Measurements from ENCODE around the gene CENPS. TPM values are rescaled to one million over a fixed set of nuclear protein-coding genes. Genes with fewer than 3 reads are reported as not detected.

Gene CENPS
- total RNA-seq: 8.8 and 11.8 TPM in 2 replicates
- polyA plus RNA-seq: 20.7 and 21.1 TPM in 2 replicates

- Histone ChIP-seq H3K9me2 (replicated peaks; ENCODE audit: insufficient read depth) (no peaks in the 10 kb centered on the region), H3K27ac (peak within 1 kb of the TSS; percentile 83)
These were observed at the start of gene CENPS for GRCh38 chr1:10430216-10431069. CENPS (plus strand) TSS chr1:10430433; CDS start chr1:10430518, 85 bp downstream.

GRCh38 chr1:10380594-10381275, 49.5 kb upstream of the CENPS start:
- Histone ChIP-seq H2AFZ (no peak overlapping the region), H3K79me2 (no peaks in the 10 kb centered on the region), H3K36me3 (replicated peaks; ENCODE audit: insufficient read depth, low read depth) (no peaks in the 10 kb centered on the region), H3K4me1 (ENCODE audit: insufficient read depth) (no peaks in the 10 kb centered on the region), H3K4me3 (no peak overlapping the region), H3K9me2 (replicated peaks; ENCODE audit: insufficient read depth) (no peaks in the 10 kb centered on the region), H3K4me2 (no peak overlapping the region), H3K27me3 (no peaks in the 10 kb centered on the region), H3K27ac (peak overlapping the region; percentile 51), H3K9me3 (ENCODE audit: low read depth) (no peaks in the 10 kb centered on the region), H4K20me1 (ENCODE audit: insufficient read depth, poor library complexity, severe bottlenecking) (no peaks in the 10 kb centered on the region)
- 74% methylated on average over 5 of the region's 5 CpGs for WGBS (ENCODE audit: low lambda C conversion rate, missing lambda C conversion rate)
- peak; percentile 56 for DNase-seq (ENCODE audit: low spot score)
- TF ChIP-seq EZH2 (IDR thresholded peaks at IDR 0.05; ENCODE audit: borderline replicate concordance) (no peak), EZH2phosphoT487 (IDR thresholded peaks at IDR 0.05; ENCODE audit: low read depth, severe bottlenecking, unreplicated experiment) (no peak), CTCF (IDR thresholded peaks at IDR 0.05; ENCODE audit: poor library complexity) (no peak)

More at GRCh38 chr1:10430216-10431069, at the start of gene CENPS:
- H3K4me1 ChIP-seq (ENCODE audit: insufficient read depth): peaks cover 11% of the 10 kb centered on the region
- peaks cover 16% of the 10 kb centered on the region for H3K79me2 ChIP-seq
- TF ChIP-seq EZH2 (IDR thresholded peaks at IDR 0.05; ENCODE audit: borderline replicate concordance) (no peak), CTCF (IDR thresholded peaks at IDR 0.05; ENCODE audit: poor library complexity) (peak; percentile 97), EZH2phosphoT487 (IDR thresholded peaks at IDR 0.05; ENCODE audit: low read depth, severe bottlenecking, unreplicated experiment) (no peak)
- H2AFZ ChIP-seq: peak within 1 kb of the TSS; percentile 94
- H4K20me1 ChIP-seq (ENCODE audit: insufficient read depth, poor library complexity, severe bottlenecking): no peaks in the 10 kb centered on the region
- DNase-seq (ENCODE audit: low spot score): peak; percentile 95
- peak within 1 kb of the TSS; percentile 93 for H3K4me2 ChIP-seq
- under 1% methylated on average over 57 of the region's 95 CpGs for WGBS (ENCODE audit: low lambda C conversion rate, missing lambda C conversion rate)
- H3K4me3 ChIP-seq: peak within 1 kb of the TSS; percentile 81
- no peaks in the 10 kb centered on the region for H3K27me3 ChIP-seq
- H3K36me3 ChIP-seq (replicated peaks; ENCODE audit: insufficient read depth, low read depth): no peaks in the 10 kb centered on the region
- no peaks in the 10 kb centered on the region for H3K9me3 ChIP-seq (ENCODE audit: low read depth)

- Histone ChIP-seq H3K9me3 (ENCODE audit: low read depth) (no peaks in the 10 kb centered on the region), H2AFZ (no peak overlapping the region), H3K79me2 (no peaks in the 10 kb centered on the region), H4K20me1 (ENCODE audit: insufficient read depth, poor library complexity, severe bottlenecking) (no peaks in the 10 kb centered on the region), H3K9me2 (replicated peaks; ENCODE audit: insufficient read depth) (no peaks in the 10 kb centered on the region), H3K4me1 (ENCODE audit: insufficient read depth) (peaks cover 16% of the 10 kb centered on the region), H3K4me2 (no peak overlapping the region), H3K27me3 (no peaks in the 10 kb centered on the region), H3K36me3 (replicated peaks; ENCODE audit: insufficient read depth, low read depth) (no peaks in the 10 kb centered on the region), H3K4me3 (no peak overlapping the region), H3K27ac (no peak overlapping the region)
- no peak for DNase-seq (ENCODE audit: low spot score)
- 91% methylated on average over 4 of the region's 4 CpGs for WGBS (ENCODE audit: low lambda C conversion rate, missing lambda C conversion rate)
- TF ChIP-seq CTCF (IDR thresholded peaks at IDR 0.05; ENCODE audit: poor library complexity) (no peak), EZH2phosphoT487 (IDR thresholded peaks at IDR 0.05; ENCODE audit: low read depth, severe bottlenecking, unreplicated experiment) (no peak), EZH2 (IDR thresholded peaks at IDR 0.05; ENCODE audit: borderline replicate concordance) (no peak)
These were observed 46.6 kb upstream of the CENPS start for GRCh38 chr1:10383630-10384029.

Data from hepatocyte (in vitro differentiated cells).